ENCODE data around the gene NTN1. TPM values are rescaled to one million over a fixed set of nuclear protein-coding genes. Genes with fewer than 3 reads are reported as not detected.

Gene NTN1
- total and polyA plus RNA-seq, 3 donors from 2014 or later = 4.8 to 8.8 (median 7.6) TPM

- DNase-seq = no peak
- intact Hi-C loops (cut with DNase I; ENCODE audit: low total_unique reads) = no loop called here
- TF ChIP-seq CTCF (IDR thresholded peaks at IDR 0.05) (no peak), POLR2A (IDR thresholded peaks at IDR 0.05) (no peak)
- no peaks in the 10 kb centered on the region for H3K4me1 ChIP-seq
- no peak overlapping the region for H3K4me3 ChIP-seq
- WGBS, 2 donors = 65 to 69% methylated on average over 8 to 32 of the region's 32 CpGs
- no peaks in the 10 kb centered on the region for H3K27me3 ChIP-seq
- H3K27ac ChIP-seq = no peak overlapping the region
- no peaks in the 10 kb centered on the region for H3K36me3 ChIP-seq (ENCODE audit: low read depth, missing control alignments)
- no peaks in the 10 kb centered on the region for H3K9me3 ChIP-seq
Observed at GRCh38 chr17:9225305-9226101, 204.2 kb downstream of the NTN1 start.

- H3K27me3 ChIP-seq = no peaks in the 10 kb centered on the region
- H3K9me3 ChIP-seq = no peaks in the 10 kb centered on the region
- H3K36me3 ChIP-seq (ENCODE audit: low read depth, missing control alignments) = no peaks in the 10 kb centered on the region
- no peak overlapping the region for H3K27ac ChIP-seq
- intact Hi-C loops (cut with DNase I; ENCODE audit: low total_unique reads) = no loop called here
- WGBS, 2 donors = 77 to 83% methylated on average over 14 to 34 of the region's 34 CpGs
- TF ChIP-seq POLR2A (IDR thresholded peaks at IDR 0.05) (no peak), CTCF (IDR thresholded peaks at IDR 0.05) (no peak)
- no peaks in the 10 kb centered on the region for H3K4me1 ChIP-seq
- DNase-seq = no peak
- no peak overlapping the region for H3K4me3 ChIP-seq
Observed at GRCh38 chr17:9226130-9226793, 205.0 kb downstream of the NTN1 start.

GRCh38 chr17:9226794-9227135, 205.5 kb downstream of the NTN1 start:
- 44 to 58% methylated on average over 5 to 14 of the region's 14 CpGs for WGBS, 2 donors
- DNase-seq = no peak
- H3K4me1 ChIP-seq = no peaks in the 10 kb centered on the region
- H3K4me3 ChIP-seq = no peak overlapping the region
- no peaks in the 10 kb centered on the region for H3K36me3 ChIP-seq (ENCODE audit: low read depth, missing control alignments)
- H3K27me3 ChIP-seq = no peaks in the 10 kb centered on the region
- no peak for TF ChIP-seq POLR2A (IDR thresholded peaks at IDR 0.05)
- TF ChIP-seq CTCF (IDR thresholded peaks at IDR 0.05) = no peak
- no peaks in the 10 kb centered on the region for H3K9me3 ChIP-seq
- intact Hi-C loops (cut with DNase I; ENCODE audit: low total_unique reads) = no loop called here
- no peak overlapping the region for H3K27ac ChIP-seq

- TF ChIP-seq CTCF (IDR thresholded peaks at IDR 0.05) (no peak), POLR2A (IDR thresholded peaks at IDR 0.05) (no peak)
- no peak for DNase-seq
- no peaks in the 10 kb centered on the region for H3K9me3 ChIP-seq
- H3K4me3 ChIP-seq = no peak overlapping the region
- WGBS, 2 donors = 76 to 78% methylated on average over 13 of the region's 13 CpGs
- no peaks in the 10 kb centered on the region for H3K36me3 ChIP-seq (ENCODE audit: low read depth, missing control alignments)
- H3K4me1 ChIP-seq = no peaks in the 10 kb centered on the region
- H3K27me3 ChIP-seq = no peaks in the 10 kb centered on the region
- no peak overlapping the region for H3K27ac ChIP-seq
- intact Hi-C loops (cut with DNase I; ENCODE audit: low total_unique reads) = no loop called here
Observed at GRCh38 chr17:9227819-9228407, 206.6 kb downstream of the NTN1 start.

Data from testis (tissue), 3 donors.